Placental epithelial cell (primary cell): ENCODE measurements around the gene SLC43A3. TPM values are rescaled to one million over a fixed set of nuclear protein-coding genes. Genes with fewer than 3 reads are reported as not detected.

Source experiments
- small RNA-seq: library from RNA; depleted of rRNA; stranded (forward); fragments of <200 nt; gene quantifications from one replicate; pipeline ENCODE3, GENCODE V24; 2012
- total RNA-seq: library from RNA; depleted of rRNA; stranded (reverse); fragments of >200 nt; gene quantifications from 2 replicates; pipeline ENCODE4 v1.2.3, GENCODE V29; 2012

The SLC43A3 gene
- total RNA-seq: 5.9 and 6.2 TPM in 2 replicates

DNA sequence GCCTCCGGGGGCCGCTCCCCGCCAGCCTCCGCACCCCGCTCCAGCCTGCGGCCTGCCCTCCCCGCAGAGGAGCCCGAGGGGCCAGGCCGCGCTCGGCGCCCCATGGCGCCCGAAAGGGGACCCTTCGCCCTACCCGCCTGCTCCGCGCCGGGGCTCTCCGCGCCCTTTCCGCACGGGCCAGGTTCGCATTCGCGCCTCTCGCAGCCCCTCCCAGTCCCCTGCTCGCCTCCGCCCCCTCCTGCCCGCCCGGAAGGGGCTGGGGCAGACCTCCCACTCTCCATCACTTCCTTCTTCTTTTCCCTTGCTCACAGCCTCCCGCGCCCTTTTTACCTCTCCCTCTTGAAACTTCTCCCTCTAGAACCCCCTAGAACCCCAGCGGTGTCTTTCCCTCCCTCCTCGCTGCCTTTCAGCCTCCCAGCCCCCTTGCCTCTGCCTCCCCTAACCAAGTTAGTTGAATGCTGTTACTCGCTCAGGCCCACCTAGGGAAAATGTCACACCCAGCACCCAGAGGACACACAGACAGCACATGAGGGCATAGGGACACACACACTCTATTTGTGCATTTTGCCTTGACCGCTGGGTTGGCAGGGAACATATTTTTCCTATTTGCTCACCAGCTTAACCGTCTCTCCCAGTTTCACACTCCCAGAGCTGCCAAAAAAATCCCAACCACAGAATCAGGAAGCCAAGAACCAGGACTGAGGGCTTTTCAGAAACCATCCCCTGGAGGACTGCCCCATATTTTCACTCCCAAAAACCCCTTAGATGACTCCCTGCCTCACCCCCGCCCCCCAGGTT is at the start of gene SLC43A3:
TSS of gene SLC43A3 (minus strand) at position 193 of the 798 bp plus-strand sequence. CDS start 949 bp downstream, outside the sequence.

GRCh38 chr11:57460022-57460757 is 33.3 kb upstream of the SLC43A3 start, which contains the start of gene RTN4RL2:
TSS of gene RTN4RL2 (plus strand) at chr11:57460528. CDS start at chr11:57460866, 338 bp downstream.

DNA sequence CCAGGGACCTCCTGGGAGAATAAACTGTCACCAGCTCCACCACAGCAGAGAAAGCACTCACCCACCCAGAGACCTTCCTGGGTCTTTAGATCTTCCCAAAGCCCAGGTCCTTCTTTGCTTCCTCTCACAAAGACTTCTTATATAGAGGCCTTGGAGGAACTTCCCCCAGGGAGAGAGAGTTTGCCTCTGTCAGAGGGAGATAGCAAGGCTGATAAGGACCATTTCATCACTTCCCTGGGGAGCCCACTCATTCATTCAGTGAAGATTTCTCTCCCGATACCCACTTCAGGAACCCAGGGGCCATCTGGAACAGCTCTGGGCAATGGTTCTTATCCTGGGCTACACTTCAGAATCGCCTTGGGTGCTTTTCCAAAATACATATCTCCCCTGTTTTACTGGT is 36.4 kb downstream of the SLC43A3 start, which contains the start of gene PRG2:
TSS of gene PRG2 (minus strand) at position 116 of the 400 bp plus-strand sequence. CDS start 706 bp downstream, outside the sequence.

DNA sequence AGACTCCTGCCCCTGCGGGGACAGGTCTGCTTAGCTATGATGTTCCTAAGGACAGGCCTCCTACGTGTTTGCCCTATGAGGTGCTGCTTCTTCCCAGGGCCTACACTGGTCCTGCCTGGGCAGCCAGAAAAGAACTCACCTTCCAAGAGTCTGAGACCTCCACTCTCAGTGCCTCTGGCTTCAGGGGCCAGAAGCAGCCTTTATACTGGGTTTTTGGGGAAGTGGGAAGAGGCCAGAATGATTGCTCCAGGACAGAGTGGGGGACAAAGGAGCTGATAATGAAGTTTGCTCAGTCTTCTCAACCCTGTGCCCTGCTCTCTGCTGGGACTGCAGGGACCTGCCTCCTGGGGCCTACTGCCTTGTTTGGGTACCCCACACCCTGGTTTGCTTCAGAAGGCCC is 45.9 kb downstream of the SLC43A3 start, which contains the start of gene PRG3:
TSS of gene PRG3 (minus strand) at position 176 of the 400 bp plus-strand sequence. CDS start 442 bp downstream, outside the sequence.

Small RNAs within 50 kb of the gene (small RNA-seq; reads per million reads assigned to genes)
- not detected for gene RNA5SP341

Other genes with a start within 250 kb of the SLC43A3 start
- gene LRRC55, start 245.2 kb downstream of the SLC43A3 start, total RNA-seq: not detected in 2 replicates
- gene APLNR, start 189.9 kb downstream of the SLC43A3 start, total RNA-seq: not detected in 2 replicates
- gene TNKS1BP1, start 102.2 kb downstream of the SLC43A3 start, total RNA-seq: 138 and 190 TPM in 2 replicates
- gene SSRP1, start 91.2 kb downstream of the SLC43A3 start, total RNA-seq: 48.3 and 76.0 TPM in 2 replicates
- gene P2RX3, start 88.8 kb downstream of the SLC43A3 start, total RNA-seq: not detected in 2 replicates
- not detected in 2 replicates for gene PRG3, start 46.0 kb downstream of the SLC43A3 start, total RNA-seq
- gene PRG2, start 36.5 kb downstream of the SLC43A3 start, total RNA-seq: not detected in 2 replicates
- gene RTN4RL2, start 33.4 kb upstream of the SLC43A3 start, total RNA-seq: 0.22 TPM in 1 of 2 replicates, not detected in the other
- gene SLC43A1, start 88.6 kb upstream of the SLC43A3 start, total RNA-seq: 1.2 and 1.6 TPM in 2 replicates
- gene TIMM10, start 103.6 kb upstream of the SLC43A3 start, total RNA-seq: 16.8 and 19.6 TPM in 2 replicates
- gene SMTNL1, start 110.5 kb upstream of the SLC43A3 start, total RNA-seq: not detected in 2 replicates
- 0.33 and 3.1 TPM in 2 replicates for gene UBE2L6, start 140.6 kb upstream of the SLC43A3 start, total RNA-seq
- gene SERPING1, start 170.6 kb upstream of the SLC43A3 start, total RNA-seq: 0.65 and 13.7 TPM in 2 replicates
- 0.33 and 0.39 TPM in 2 replicates for gene YPEL4, start 222.8 kb upstream of the SLC43A3 start, total RNA-seq
- 16.9 and 17.5 TPM in 2 replicates for gene CLP1, start 230.6 kb upstream of the SLC43A3 start, total RNA-seq
- gene ZDHHC5, start 241.0 kb upstream of the SLC43A3 start, total RNA-seq: 38.1 and 62.9 TPM in 2 replicates